Right lobe of liver (tissue), 6 donors: ENCODE measurements around the gene ADCY3. TPM values are rescaled to one million over a fixed set of nuclear protein-coding genes. Genes with fewer than 3 reads are reported as not detected.
"Not testable (repeated sequence)": the region's sequence is repeated elsewhere in the genome, so short reads cannot be mapped to it uniquely, and the experiment has no call there.

ENCODE experiments used
- ATAC-seq, 4 donors: fragments of 200-7000 bp; cut with Tn5 transposase; one replicate each; pipeline ENCODE4 v1.9.1; 2020; ENCODE audit warnings: mild to moderate bottlenecking in 4 of 4, moderate library complexity in 4 of 4
- DNase-seq, 3 donors: peaks; one replicate each; pipeline ENCODE4 v3.0.0-alpha.2; 2020
- H3K27ac ChIP-seq, 3 donors: fragments of 200-600 bp; one replicate each; pipeline ENCODE4 v1.8.0; 2022
- H3K27me3 ChIP-seq, 2 donors: fragments of 200-600 bp; one replicate each; pipeline ENCODE4 v1.8.0; 2022
- H3K36me3 ChIP-seq, 4 donors: fragments of 200-600 bp; sonication (generic) in 1 of 4; one replicate each; pipeline versions ENCODE4 v1.5.1 to v1.8.0; 2017 to 2022; ENCODE audit warnings: control low read depth in 1 of 4
- H3K4me1 ChIP-seq, 4 donors: fragments of 200-600 bp; sonication (generic) in 1 of 4; one replicate each; pipeline versions ENCODE4 v1.5.1 to v1.8.0; 2017 to 2022; ENCODE audit warnings: control low read depth in 1 of 4
- H3K4me3 ChIP-seq, 3 donors: fragments of 200-600 bp; one replicate each; pipeline ENCODE4 v1.8.0; 2022
- H3K9me3 ChIP-seq, 4 donors: fragments of 200-600 bp; sonication (generic) in 1 of 4; one replicate each; pipeline versions ENCODE4 v1.5.1 to v1.8.0; 2017 to 2022; ENCODE audit warnings: control low read depth in 1 of 4
- CTCF ChIP-seq, 4 donors: fragments of 200-600 bp in 3 of 4; fragments of 450-650 bp in 1 of 4; IDR thresholded peaks; one replicate each; pipeline versions ENCODE4 v1.5.1 to v1.8.0; 2016 to 2022; ENCODE audit warnings: antibody characterized with exemption in 4 of 4, mild to moderate bottlenecking in 2 of 4
- POLR2A ChIP-seq: fragments of 450-650 bp; IDR thresholded peaks from one replicate; pipeline ENCODE4 v1.6.1; 2017; ENCODE audit warnings: antibody characterized with exemption, mild to moderate bottlenecking
- WGBS: methylation state at CpG from one replicate; pipeline ENCODE4 v1.1.6; 2018; ENCODE audit warnings: low coverage, low lambda C conversion rate; ENCODE audit not compliant: insufficient coverage; ENCODE audit errors: missing lambda C conversion rate; 5-methylcytosine and 5-hydroxymethylcytosine counted together
- intact Hi-C, 2 donors: fragments of 100-400 bp; cut with DNase I; formaldehyde crosslinking; loops; one replicate each; pipeline versions ENCODE4 v1.11.2 to v1.14.1; 2022
- total RNA-seq, 6 experiments: library from RNA; depleted of rRNA in 2 of 6; stranded (reverse); fragments of >200 nt in 2 of 6; fragmentation: NEBNext Ultra II Directional in 3 of 6; extraction: Animal tissue kit (Norgen Biotek cat#: 25700) in 3 of 6; gene quantifications; one replicate each; pipeline versions ENCODE4 v1.1.0 to v1.2.4, GENCODE V29; 2016 to 2023
- donor health status: DM: no; HTN: yes; CAD: no.
- donor health status: DM: no; HTN: no; CAD: no.
- donor health status: DM: no; HTN: no; CAD: no.
- donor health status: DM: no; HTN: yes; CAD: no.
- donor health status: DM: no; HTN: yes; CAD: no.

Gene ADCY3
- total RNA-seq, 6 experiments from 2014 or later = 2.2 to 7.0 (median 5.6) TPM

- WGBS = 83% methylated on average over 4 of the region's 4 CpGs
- TF ChIP-seq CTCF (IDR thresholded peaks at IDR 0.05) (no peak), POLR2A (no peak)
- DNase-seq (no peak), ATAC-seq (no peak)
- Histone ChIP-seq H3K9me3 (no peaks in the 10 kb centered on the region), H3K27ac (no peak overlapping the region), H3K4me1 (no peaks in the 10 kb centered on the region), H3K27me3 (no peaks in the 10 kb centered on the region), H3K36me3 (peaks cover 0 to 2% (median 0%) of the 10 kb centered on the region in 4 donors), H3K4me3 (no peak overlapping the region)
- intact Hi-C loops = no loop called here
These were observed 110.6 kb downstream of the ADCY3 start for GRCh38 chr2:24809316-24810007.

- Histone ChIP-seq H3K4me1 (no peaks in the 10 kb centered on the region), H3K36me3 (peaks cover 0 to 2% (median 0%) of the 10 kb centered on the region in 4 donors), H3K27me3 (no peaks in the 10 kb centered on the region), H3K4me3 (no peak overlapping the region), H3K27ac (no peak overlapping the region), H3K9me3 (no peaks in the 10 kb centered on the region)
- DNase-seq = no peak
- no peak for ATAC-seq
- intact Hi-C loops = no loop called here
- TF ChIP-seq POLR2A (no peak), CTCF (IDR thresholded peaks at IDR 0.05) (no peak)
These were observed 113.4 kb downstream of the ADCY3 start for GRCh38 chr2:24806661-24807036.

- ATAC-seq, DNase-seq, H3K36me3 ChIP-seq, H3K9me3 ChIP-seq, H3K27me3 ChIP-seq, H3K4me1 ChIP-seq, H3K27ac ChIP-seq, intact Hi-C loops, H3K4me3 ChIP-seq: not testable (repeated sequence)
- WGBS = 92% methylated on average over 5 of the region's 25 CpGs
These were observed 114.0 kb downstream of the ADCY3 start for GRCh38 chr2:24805811-24806660.

- DNase-seq, H3K4me3 ChIP-seq, H3K36me3 ChIP-seq, ATAC-seq, H3K4me1 ChIP-seq, H3K9me3 ChIP-seq, H3K27me3 ChIP-seq, H3K27ac ChIP-seq, intact Hi-C loops: not testable (repeated sequence)
- WGBS = 93% methylated on average over 5 of the region's 5 CpGs
These were observed 119.5 kb downstream of the ADCY3 start for GRCh38 chr2:24800487-24800886.

- Histone ChIP-seq H3K9me3 (no peaks in the 10 kb centered on the region), H3K27me3 (no peaks in the 10 kb centered on the region), H3K36me3 (no peaks in the 10 kb centered on the region), H3K27ac (no peak overlapping the region), H3K4me3 (no peak overlapping the region), H3K4me1 (peaks cover 0 to 7% (median 0%) of the 10 kb centered on the region in 4 donors)
- no peak for TF ChIP-seq CTCF (IDR thresholded peaks at IDR 0.05)
- TF ChIP-seq POLR2A = no peak
- no peak for DNase-seq
- ATAC-seq = no peak
- intact Hi-C loops = no loop called here
- 100% methylated on average over 2 of the region's 2 CpGs for WGBS
These were observed 122.4 kb downstream of the ADCY3 start for GRCh38 chr2:24797644-24798043.
